B cell (primary cell): ENCODE data around the gene ETS1. TPM values are rescaled to one million over a fixed set of nuclear protein-coding genes. Genes with fewer than 3 reads are reported as not detected.
A peak's percentile ranks its signal among the peaks of the same experiment; 100 is the strongest.

Experiments
- ATAC-seq: fragments of 200-7000 bp; cut with Tn5 transposase; one replicate; pipeline ENCODE4 v1.10.0; 2021; ENCODE audit warnings: low read depth, mild to moderate bottlenecking, moderate number of reproducible peaks, moderate library complexity
- CTCF ChIA-PET: fragments of 350-600 bp; sonication (Branson Sonifier 250); formaldehyde crosslinking; loops from one replicate; lab custom pipeline; 2021; ENCODE audit warnings: antibody characterized with exemption, inconsistent platforms; lab: Charles Lee
- POLR2A ChIA-PET: fragments of 350-600 bp; sonication (Branson Sonifier 250); formaldehyde crosslinking; loops from one replicate; lab custom pipeline; 2021; ENCODE audit warnings: antibody characterized with exemption; lab: Charles Lee
- DNase-seq: peaks from one replicate; pipeline ENCODE4 v3.0.0; 2013
- H2AFZ ChIP-seq: 2 replicates; pipeline ENCODE4 v1.6.1; 2012; ENCODE audit warnings: mild to moderate bottlenecking, low read depth, low read length; ENCODE audit not compliant: insufficient read depth, poor library complexity, severe bottlenecking
- H3K27ac ChIP-seq, 2 donors: 1 replicate in 1 of 2; 2 replicates in 1 of 2; pipeline ENCODE4 v1.5.1; 2012 to 2013; ENCODE audit warnings: low read length in 2 of 2, mild to moderate bottlenecking in 2 of 2, moderate library complexity in 1 of 2
- H3K27me3 ChIP-seq, 4 experiments: fragments of 200-600 bp in 1 of 4; sonication (generic) in 1 of 4; replicated peaks in 1 of 4; 1 replicate in 2 of 4; 2 replicates in 2 of 4; pipeline versions ENCODE4 v1.6.1 to v1.7.0; 2013 to 2016; ENCODE audit warnings: low read length in 3 of 4, mild to moderate bottlenecking in 2 of 4, mixed read lengths in 1 of 4, moderate library complexity in 1 of 4; ENCODE audit not compliant: insufficient read depth in 4 of 4, control insufficient read depth in 3 of 4; ENCODE audit errors: control extremely low read depth in 1 of 4
- H3K36me3 ChIP-seq, 2 experiments: replicated peaks in 1 of 2; 1 replicate in 1 of 2; 2 replicates in 1 of 2; pipeline versions ENCODE4 v1.6.1 to v1.7.1; 2013; ENCODE audit warnings: low read length in 1 of 2; ENCODE audit not compliant: insufficient read depth in 2 of 2, control insufficient read depth in 1 of 2; ENCODE audit errors: control extremely low read depth in 1 of 2, extremely low read depth in 1 of 2
- H3K4me1 ChIP-seq, 2 donors: fragments of 200-600 bp in 1 of 2; sonication (generic) in 1 of 2; 1 replicate in 1 of 2; 2 replicates in 1 of 2; pipeline versions ENCODE4 v1.5.1 to v1.6.1; 2013 to 2017; ENCODE audit warnings: low read length in 2 of 2; ENCODE audit not compliant: control insufficient read depth in 2 of 2, insufficient read depth in 2 of 2
- H3K4me2 ChIP-seq: replicated peaks from 2 replicates; pipeline ENCODE3; 2012; ENCODE audit warnings: mild to moderate bottlenecking, low read depth, low read length; ENCODE audit not compliant: poor library complexity, severe bottlenecking
- H3K4me3 ChIP-seq, 5 experiments: fragments of 200-600 bp in 1 of 5; sonication (generic) in 1 of 5; 1 replicate in 3 of 5; 2 replicates in 2 of 5; pipeline versions ENCODE4 v1.5.1 to v1.7.0; 2011 to 2016; ENCODE audit warnings: low read length in 4 of 5, mild to moderate bottlenecking in 4 of 5, low read depth in 2 of 5, control low read depth in 1 of 5, moderate library complexity in 1 of 5; ENCODE audit not compliant: insufficient read depth in 1 of 5; ENCODE audit errors: control extremely low read depth in 1 of 5, extremely low read depth in 1 of 5
- H3K79me2 ChIP-seq: fragments of 200-600 bp; sonication (generic); one replicate; pipeline ENCODE4 v1.6.0; 2016; ENCODE audit warnings: low read length; ENCODE audit not compliant: control insufficient read depth, insufficient read depth
- H3K9ac ChIP-seq: fragments of 200-600 bp; sonication (generic); 2 replicates; pipeline ENCODE4 v1.6.1; 2017; ENCODE audit warnings: mild to moderate bottlenecking, low read length, moderate library complexity
- H3K9me3 ChIP-seq, 3 donors: one replicate each; pipeline versions ENCODE4 v1.6.1 to v1.7.1; 2013; ENCODE audit warnings: low read length in 2 of 3; ENCODE audit not compliant: control insufficient read depth in 2 of 3, insufficient read depth in 1 of 3; ENCODE audit errors: control extremely low read depth in 1 of 3
- H4K20me1 ChIP-seq: 2 replicates; pipeline ENCODE4 v1.6.0; 2012; ENCODE audit warnings: mild to moderate bottlenecking, low read length; ENCODE audit not compliant: insufficient read depth, control insufficient read depth, poor library complexity, severe bottlenecking
- H3K27ac Mint-ChIP-seq: one replicate; pipeline ENCODE4 v1.8.0; 2021; ENCODE audit warnings: mixed read lengths
- H3K27me3 Mint-ChIP-seq: one replicate; pipeline ENCODE4 v1.8.0; 2021; ENCODE audit warnings: mixed read lengths
- H3K4me1 Mint-ChIP-seq: one replicate; pipeline ENCODE4 v1.8.0; 2021; ENCODE audit warnings: mixed read lengths
- H3K4me3 Mint-ChIP-seq: one replicate; pipeline ENCODE4 v1.8.0; 2021; ENCODE audit warnings: mixed read lengths
- H3K9me3 Mint-ChIP-seq: one replicate; pipeline ENCODE4 v1.8.0; 2022; ENCODE audit warnings: mixed read lengths; ENCODE audit not compliant: insufficient read depth
- CTCF ChIP-seq: fragments of 200-600 bp; IDR thresholded peaks from one replicate; pipeline ENCODE4 v1.8.0; 2022; ENCODE audit warnings: antibody characterized with exemption, mild to moderate bottlenecking
- EZH2 ChIP-seq: IDR thresholded peaks from 2 replicates; pipeline ENCODE4 v1.6.1; 2012; ENCODE audit warnings: borderline replicate concordance, low read depth, mild to moderate bottlenecking, moderate library complexity, low read length; ENCODE audit not compliant: insufficient read depth, poor library complexity, severe bottlenecking
- WGBS: methylation state at CpG from one replicate; pipeline ENCODE4 v1.1.5; 2013; ENCODE audit warnings: missing lambda C conversion rate; ENCODE audit not compliant: insufficient coverage; 5-methylcytosine and 5-hydroxymethylcytosine counted together
- intact Hi-C: fragments of 100-400 bp; cut with micrococcal nuclease; formaldehyde crosslinking; loops from one replicate; pipeline ENCODE4 v1.10.0; 2022
- polyA plus RNA-seq: library from polyadenylated mRNA; depleted of rRNA; stranded (reverse); fragments of >200 nt; gene quantifications from 2 replicates; pipeline ENCODE4 v1.2.3, GENCODE V29; 2012
- total RNA-seq, 2 donors: library from RNA; stranded (reverse); fragments of 120-200 nt in 1 of 2; gene quantifications; 1 replicate in 1 of 2; 2 replicates in 1 of 2; pipeline versions ENCODE4 v1.2.3 to v1.2.4, GENCODE V29; 2013 to 2022

ETS1 gene
- total and polyA plus RNA-seq, 2 donors (not counting 1 experiment from before 2014, with no cell fraction given), result 115 to 271 TPM

- no peak for TF ChIP-seq EZH2
- no peak for TF ChIP-seq CTCF
- Histone ChIP-seq H3K27ac (peak overlapping the region in 1 of 2 donors; percentile 82), H3K4me3 (peak overlapping the region; percentile 79 to 98 (median 90)), H3K4me1 (peaks cover 65 to 67% of the 10 kb centered on the region in 2 donors), H3K36me3 (peaks cover 0 to 59% of the 10 kb centered on the region in 2 experiments), H3K9ac (peak overlapping the region; percentile 85), H3K27me3 (no peaks in the 10 kb centered on the region), H2AFZ (no peak overlapping the region), H3K79me2 (peaks cover 93% of the 10 kb centered on the region), H3K4me2 (peak overlapping the region; percentile 90), H3K9me3 (no peaks in the 10 kb centered on the region), H4K20me1 (peaks cover 72% of the 10 kb centered on the region)
- no peak for DNase-seq
- no peak for ATAC-seq
- peak overlapping the region; percentile 84 for H3K27ac Mint-ChIP-seq
- POLR2A ChIA-PET, result interaction anchor here (0.9 to 4.8 kb wide), 9 partner anchors 9 to 228 kb away, joined by 3 to 29 read pairs (median 7); no protein-coding TSS in a partner anchor
- WGBS, result 59% methylated on average over 3 of the region's 7 CpGs
- H3K9me3 Mint-ChIP-seq, result no peaks in the 10 kb centered on the region
- intact Hi-C loops, result loop anchor here (1.0 to 5.0 kb wide), 3 partner anchors 10 to 321 kb away; no protein-coding TSS in a partner anchor
- peak overlapping the region; percentile 92 for H3K4me3 Mint-ChIP-seq
- H3K27me3 Mint-ChIP-seq, result no peaks in the 10 kb centered on the region
- CTCF ChIA-PET, result interaction anchor here (0.9 to 6.4 kb wide), 18 partner anchors 10 to 347 kb away, joined by 3 to 82 read pairs (median 7); no protein-coding TSS in a partner anchor
- H3K4me1 Mint-ChIP-seq, result peaks cover 79% of the 10 kb centered on the region
Observed at GRCh38 chr11:128518493-128519207, 68.7 kb downstream of the ETS1 start.
